Parathyroid adenoma (tissue), 2 donors: ENCODE results near the gene ZNF135.

Experiments
- H2AFZ ChIP-seq: fragments of 300-600 bp; sonication (generic); one replicate; pipeline ENCODE4 v1.7.0; 2017; ENCODE audit warnings: antibody characterized with exemption, mild to moderate bottlenecking
- H3K27ac ChIP-seq: fragments of 300-600 bp; sonication (generic); one replicate; pipeline ENCODE4 v1.7.0; 2017
- H3K27me3 ChIP-seq: fragments of 300-600 bp; sonication (generic); one replicate; pipeline ENCODE4 v1.7.0; 2017; ENCODE audit warnings: low read length; ENCODE audit not compliant: control insufficient read depth, insufficient read depth
- H3K36me3 ChIP-seq: fragments of 300-600 bp; sonication (generic); one replicate; pipeline ENCODE4 v1.7.0; 2017; ENCODE audit warnings: low read length; ENCODE audit not compliant: control insufficient read depth, insufficient read depth
- H3K4me1 ChIP-seq: fragments of 300-600 bp; sonication (generic); one replicate; pipeline ENCODE4 v1.7.0; 2017; ENCODE audit warnings: control low read depth
- H3K4me2 ChIP-seq: fragments of 300-600 bp; sonication (generic); one replicate; pipeline ENCODE4 v1.7.0; 2017; ENCODE audit warnings: low read length
- H3K4me3 ChIP-seq: fragments of 300-600 bp; sonication (generic); one replicate; pipeline ENCODE4 v1.7.0; 2017; ENCODE audit warnings: low read depth, low read length
- H3K79me2 ChIP-seq: fragments of 300-600 bp; sonication (generic); one replicate; pipeline ENCODE4 v1.7.0; 2017; ENCODE audit warnings: control low read depth
- H3K9ac ChIP-seq: fragments of 300-600 bp; sonication (generic); one replicate; pipeline ENCODE4 v1.7.0; 2017; ENCODE audit warnings: mild to moderate bottlenecking
- H3K9me3 ChIP-seq: fragments of 300-600 bp; sonication (generic); one replicate; pipeline ENCODE4 v1.7.0; 2017; ENCODE audit warnings: low read length; ENCODE audit not compliant: control insufficient read depth
- TF ChIP-seq, protein P1 (sequence below): fragments of 300-600 bp; sonication (generic); IDR thresholded peaks from one replicate; pipeline ENCODE4 v1.7.0; 2017; ENCODE audit warnings: antibody characterized with exemption, mild to moderate bottlenecking
- donor health status: primary hyperparathyroidism.

The ZNF135 gene

DNA sequence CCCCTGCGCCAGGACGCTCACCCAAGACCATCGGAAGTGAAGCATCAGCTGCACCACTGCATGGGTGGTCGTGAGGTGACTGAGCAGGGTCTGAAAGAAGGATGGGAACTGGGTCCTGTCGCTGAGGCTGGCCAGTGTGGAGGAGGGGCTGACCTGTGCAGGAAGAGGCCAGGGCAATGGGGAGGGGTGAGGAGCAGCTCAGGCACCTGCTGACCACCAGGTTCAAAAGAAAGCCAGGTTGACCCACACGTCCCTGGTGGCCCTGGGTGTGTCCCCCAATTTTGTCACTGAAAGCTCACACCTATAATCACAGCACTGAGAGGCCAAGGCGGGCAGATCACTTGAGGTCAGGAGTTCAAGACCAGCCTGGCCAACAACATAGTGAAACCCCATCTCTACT, 39.0 kb upstream of the ZNF135 start:
- Histone ChIP-seq H3K27me3 (no peaks in the 10 kb centered on the region), H3K4me2 (no peak overlapping the region), H3K27ac (no peak overlapping the region), H3K36me3 (no peaks in the 10 kb centered on the region), H2AFZ (no peak overlapping the region), H3K4me1 (no peaks in the 10 kb centered on the region), H3K79me2 (no peaks in the 10 kb centered on the region), H3K9me3 (no peaks in the 10 kb centered on the region), H3K4me3 (no peak overlapping the region), H3K9ac (no peak overlapping the region)
- TF ChIP-seq, protein P1, sequence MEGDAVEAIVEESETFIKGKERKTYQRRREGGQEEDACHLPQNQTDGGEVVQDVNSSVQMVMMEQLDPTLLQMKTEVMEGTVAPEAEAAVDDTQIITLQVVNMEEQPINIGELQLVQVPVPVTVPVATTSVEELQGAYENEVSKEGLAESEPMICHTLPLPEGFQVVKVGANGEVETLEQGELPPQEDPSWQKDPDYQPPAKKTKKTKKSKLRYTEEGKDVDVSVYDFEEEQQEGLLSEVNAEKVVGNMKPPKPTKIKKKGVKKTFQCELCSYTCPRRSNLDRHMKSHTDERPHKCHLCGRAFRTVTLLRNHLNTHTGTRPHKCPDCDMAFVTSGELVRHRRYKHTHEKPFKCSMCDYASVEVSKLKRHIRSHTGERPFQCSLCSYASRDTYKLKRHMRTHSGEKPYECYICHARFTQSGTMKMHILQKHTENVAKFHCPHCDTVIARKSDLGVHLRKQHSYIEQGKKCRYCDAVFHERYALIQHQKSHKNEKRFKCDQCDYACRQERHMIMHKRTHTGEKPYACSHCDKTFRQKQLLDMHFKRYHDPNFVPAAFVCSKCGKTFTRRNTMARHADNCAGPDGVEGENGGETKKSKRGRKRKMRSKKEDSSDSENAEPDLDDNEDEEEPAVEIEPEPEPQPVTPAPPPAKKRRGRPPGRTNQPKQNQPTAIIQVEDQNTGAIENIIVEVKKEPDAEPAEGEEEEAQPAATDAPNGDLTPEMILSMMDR = no peak

DNA sequence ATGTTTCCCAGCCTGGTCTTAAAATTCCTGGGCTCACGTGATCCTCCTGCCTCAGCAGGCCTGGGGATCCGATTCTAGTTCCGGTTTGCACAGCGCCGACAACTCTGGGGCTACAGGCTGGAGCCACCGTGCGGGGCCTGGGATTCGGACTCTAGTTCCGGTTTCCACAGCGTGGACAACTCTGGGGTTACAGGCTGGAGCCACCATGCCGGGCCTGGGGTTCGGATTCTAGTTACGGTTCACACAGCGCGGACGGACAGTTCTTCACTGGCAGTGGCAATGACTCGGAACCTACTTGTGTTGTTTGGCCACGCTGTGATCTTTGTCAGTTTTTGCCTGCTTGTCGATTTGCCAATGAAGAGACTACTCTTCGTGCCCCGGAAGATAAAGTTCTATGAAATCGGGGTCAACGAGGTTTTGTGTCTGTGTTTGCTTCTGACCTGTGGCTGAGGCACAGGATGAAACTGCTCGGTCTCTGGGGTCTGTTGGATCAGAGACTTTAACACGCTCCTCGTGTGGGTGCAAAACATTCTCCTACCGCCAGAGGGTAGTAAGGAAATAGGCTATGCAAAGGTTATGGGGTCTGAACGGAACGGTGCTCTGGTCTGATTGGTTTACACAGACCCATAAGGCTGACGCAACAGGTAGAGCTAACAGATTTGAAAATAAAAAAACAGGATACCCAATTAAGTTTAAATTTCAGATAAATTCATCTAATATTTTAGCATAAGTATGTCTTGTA, 37.4 kb upstream of the ZNF135 start:
- Histone ChIP-seq H3K27me3 (no peaks in the 10 kb centered on the region), H3K4me3 (no peak overlapping the region), H2AFZ (peak overlapping the region; percentile 35), H3K27ac (no peak overlapping the region), H3K9me3 (no peaks in the 10 kb centered on the region), H3K4me1 (no peaks in the 10 kb centered on the region), H3K36me3 (no peaks in the 10 kb centered on the region), H3K79me2 (no peaks in the 10 kb centered on the region), H3K9ac (no peak overlapping the region), H3K4me2 (peak overlapping the region; percentile 31)
- TF ChIP-seq, protein P1 = peak; percentile 64

DNA sequence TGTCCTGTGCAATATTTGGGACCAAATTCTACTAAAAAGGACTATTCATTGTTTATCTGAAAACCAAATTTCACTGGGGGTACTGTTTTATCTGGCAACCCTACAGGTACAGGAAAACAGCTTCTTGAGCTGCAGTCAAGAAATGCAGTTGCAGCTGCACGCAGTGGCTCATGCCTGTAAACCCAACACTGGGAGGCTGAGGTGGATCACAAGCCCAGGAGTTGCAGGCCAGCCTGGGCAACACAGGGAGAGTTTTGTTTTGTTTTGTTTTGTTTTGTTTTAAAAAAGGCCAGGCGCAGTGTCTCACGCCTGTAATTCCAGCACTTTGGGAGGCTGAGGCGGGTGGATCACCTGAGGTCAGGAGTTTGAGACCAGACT, 36.8 kb upstream of the ZNF135 start:
- no peaks in the 10 kb centered on the region for H3K36me3 ChIP-seq
- H3K9ac ChIP-seq = no peak overlapping the region
- no peaks in the 10 kb centered on the region for H3K79me2 ChIP-seq
- TF ChIP-seq, protein P1 = no peak
- H3K4me3 ChIP-seq = no peak overlapping the region
- H3K27ac ChIP-seq = no peak overlapping the region
- H3K4me1 ChIP-seq = no peaks in the 10 kb centered on the region
- no peak overlapping the region for H3K4me2 ChIP-seq
- no peaks in the 10 kb centered on the region for H3K27me3 ChIP-seq
- no peaks in the 10 kb centered on the region for H3K9me3 ChIP-seq
- no peak overlapping the region for H2AFZ ChIP-seq

DNA sequence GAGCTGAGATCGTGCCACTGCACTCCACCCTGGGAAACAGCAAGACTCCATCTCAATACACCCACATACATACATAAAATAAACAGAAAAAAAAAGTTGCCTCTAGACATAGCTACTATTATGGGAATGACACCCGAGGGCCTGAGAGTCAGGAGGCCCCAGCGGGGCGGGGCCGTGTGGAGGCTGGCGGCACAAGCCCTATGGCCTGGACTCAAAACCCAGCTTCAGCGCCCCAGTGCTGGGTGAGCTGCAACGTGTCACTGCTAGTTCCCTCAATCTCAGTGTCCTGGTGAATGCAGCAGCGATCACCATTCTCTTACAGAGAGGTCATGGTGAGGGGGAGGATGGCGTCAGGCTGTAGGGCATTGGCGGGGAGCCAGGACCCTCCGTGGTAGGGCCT, 34.4 kb upstream of the ZNF135 start:
- H3K4me2 ChIP-seq = no peak overlapping the region
- no peak overlapping the region for H3K4me3 ChIP-seq
- H3K27ac ChIP-seq = no peak overlapping the region
- H3K79me2 ChIP-seq = no peaks in the 10 kb centered on the region
- H3K9ac ChIP-seq = no peak overlapping the region
- TF ChIP-seq, protein P1 = no peak
- H3K4me1 ChIP-seq = no peaks in the 10 kb centered on the region
- no peaks in the 10 kb centered on the region for H3K9me3 ChIP-seq
- no peaks in the 10 kb centered on the region for H3K27me3 ChIP-seq
- no peak overlapping the region for H2AFZ ChIP-seq
- no peaks in the 10 kb centered on the region for H3K36me3 ChIP-seq
